AG04450 (cell line): ENCODE data around the gene PRRG2. TPM values are rescaled to one million over a fixed set of nuclear protein-coding genes. Genes with fewer than 3 reads are reported as not detected.
"Not testable (repeated sequence)": the region's sequence is repeated elsewhere in the genome, so short reads cannot be mapped to it uniquely, and the experiment has no call there.

Experiments used
- CTCF ChIA-PET: fragments of 300-600, 350-600 bp; formaldehyde crosslinking; extraction: SDS; loops from one replicate; lab custom pipeline; 2022; ENCODE audit warnings: antibody characterized with exemption, inconsistent platforms; lab: Charles Lee
- POLR2A ChIA-PET: fragments of 350-600 bp; formaldehyde crosslinking; extraction: SDS; loops from one replicate; lab custom pipeline; 2021; ENCODE audit warnings: antibody characterized with exemption, inconsistent platforms; lab: Yijun Ruan, JAX
- DNase-seq: peaks from one replicate; pipeline ENCODE4 v3.0.0-alpha.2; 2011; ENCODE audit warnings: low read depth, low spot score
- H3K27ac ChIP-seq: one replicate; pipeline ENCODE4 v1.5.1; 2012; ENCODE audit warnings: low read depth, low read length, control low read depth
- H3K27me3 ChIP-seq: one replicate; pipeline ENCODE4 v1.6.0; 2012; ENCODE audit warnings: low read length; ENCODE audit not compliant: control insufficient read depth, insufficient read depth
- H3K4me3 ChIP-seq: 2 replicates; pipeline ENCODE4 v1.5.1; 2011; ENCODE audit warnings: mild to moderate bottlenecking, low read depth, low read length, control low read depth
- H3K9me3 ChIP-seq: 2 replicates; pipeline ENCODE4 v1.5.1; 2012; ENCODE audit warnings: low read length; ENCODE audit not compliant: control insufficient read depth, insufficient read depth
- CTCF ChIP-seq: IDR thresholded peaks from 2 replicates; pipeline ENCODE4 v1.5.1; 2011; ENCODE audit warnings: low read depth, low read length, control low read depth, inconsistent platforms
- polyA plus RNA-seq: library from polyadenylated mRNA; depleted of rRNA; stranded (reverse); fragments of >200 nt; gene quantifications from 2 replicates; pipeline ENCODE4 v1.2.3, GENCODE V29; 2011

Gene PRRG2
- polyA plus RNA-seq, 1 experiment: 0.35 TPM

- Histone ChIP-seq H3K9me3 (peaks cover 3% of the 10 kb centered on the region; the same call in 1 of the 2 replicates), H3K27ac (peak overlapping the region; percentile 70), H3K4me3 (no peak overlapping the region), H3K27me3 (no peaks in the 10 kb centered on the region)
- TF ChIP-seq CTCF: no peak
- DNase-seq: no peak
- CTCF ChIA-PET: no interaction called here
- POLR2A ChIA-PET: interaction anchor here (0.5 kb wide), 1 partner anchor 86 kb away, joined by 6 read pairs; no protein-coding TSS in a partner anchor
These were observed 32.3 kb downstream of the PRRG2 start for GRCh38 chr19:49613374-49613773.

- H3K27ac ChIP-seq: peak overlapping the region; percentile 70
- CTCF ChIA-PET: no interaction called here
- peaks cover 3% of the 10 kb centered on the region; the same call in 1 of the 2 replicates for H3K9me3 ChIP-seq
- no peak overlapping the region for H3K4me3 ChIP-seq
- DNase-seq: peak; percentile 27
- POLR2A ChIA-PET: interaction anchor here (0.6 to 1.0 kb wide), 2 partner anchors 24 to 50 kb away, joined by 3 read pairs; no protein-coding TSS in a partner anchor
- TF ChIP-seq CTCF: no peak
- no peaks in the 10 kb centered on the region for H3K27me3 ChIP-seq
These were observed 33.1 kb downstream of the PRRG2 start for GRCh38 chr19:49614096-49614833.

DNA sequence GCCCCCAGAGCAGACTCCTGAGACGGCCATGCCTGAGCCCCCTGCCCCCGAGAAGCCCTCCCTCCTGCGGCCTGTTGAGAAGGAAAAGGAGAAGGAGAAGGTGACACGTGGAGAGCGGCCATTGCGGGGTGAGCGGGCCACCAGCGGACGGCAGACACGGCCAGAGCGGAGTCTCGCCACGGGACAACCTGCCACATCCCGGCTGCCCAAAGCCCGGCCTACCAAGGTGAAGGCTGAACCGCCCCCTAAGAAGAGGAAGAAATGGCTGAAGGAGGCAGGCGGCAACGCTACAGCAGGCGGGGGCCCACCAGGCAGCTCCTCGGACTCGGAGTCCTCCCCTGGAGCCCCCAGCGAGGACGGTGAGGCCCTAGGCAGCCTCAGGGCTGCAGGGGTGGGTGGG lies 34.7 kb downstream of the PRRG2 start:
- Histone ChIP-seq H3K4me3 (no peak overlapping the region), H3K27ac (no peak overlapping the region), H3K27me3 (no peaks in the 10 kb centered on the region), H3K9me3 (peaks cover 3% of the 10 kb centered on the region; the same call in 1 of the 2 replicates)
- TF ChIP-seq CTCF: no peak
- POLR2A ChIA-PET: interaction anchor here (0.5 kb wide), 1 partner anchor 270 kb away, joined by 8 read pairs; no protein-coding TSS in a partner anchor
- CTCF ChIA-PET: interaction anchor here (0.7 kb wide), 2 partner anchors 12 to 17 kb away, joined by 5 read pairs; no protein-coding TSS in a partner anchor
- DNase-seq: no peak

- CTCF ChIA-PET: no interaction called here
- no peak overlapping the region for H3K4me3 ChIP-seq
- DNase-seq: no peak
- peaks cover 3% of the 10 kb centered on the region; the same call in 1 of the 2 replicates for H3K9me3 ChIP-seq
- TF ChIP-seq CTCF: no peak
- no peak overlapping the region for H3K27ac ChIP-seq
- H3K27me3 ChIP-seq: no peaks in the 10 kb centered on the region
- POLR2A ChIA-PET: no interaction called here
These were observed 35.4 kb downstream of the PRRG2 start for GRCh38 chr19:49616532-49616931.

- H3K4me3 ChIP-seq: no peak overlapping the region
- TF ChIP-seq CTCF: no peak
- DNase-seq: no peak
- CTCF ChIA-PET: no interaction called here
- H3K27ac ChIP-seq: no peak overlapping the region
- no peaks in the 10 kb centered on the region for H3K27me3 ChIP-seq
- H3K9me3 ChIP-seq: peaks cover 3% of the 10 kb centered on the region; the same call in 1 of the 2 replicates
- POLR2A ChIA-PET: interaction anchor here (1.3 kb wide), 1 partner anchor 24 kb away, joined by 3 read pairs; no protein-coding TSS in a partner anchor
These were observed 35.8 kb downstream of the PRRG2 start for GRCh38 chr19:49616945-49617344.

DNA sequence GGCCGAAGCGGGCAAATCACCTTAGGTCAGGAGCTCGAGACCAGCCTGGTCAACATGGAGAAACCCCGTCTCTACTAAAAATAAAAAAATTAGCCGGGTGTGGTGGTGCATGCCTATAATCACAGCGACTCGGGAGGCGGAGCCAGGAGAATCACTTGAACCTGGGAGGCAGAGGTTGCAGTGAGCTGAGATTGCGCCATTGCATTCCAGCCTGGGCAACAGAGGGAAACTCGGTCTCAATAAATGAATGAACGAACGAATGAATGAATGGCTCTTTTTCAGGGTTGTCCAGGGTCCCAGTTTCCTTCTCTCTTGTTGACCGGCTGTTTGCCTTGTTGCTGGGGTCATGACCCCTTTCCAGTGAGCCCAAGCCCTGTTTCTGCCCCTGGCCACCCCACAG lies 36.7 kb downstream of the PRRG2 start:
- not testable (repeated sequence) for DNase-seq

More for the DNA sequence above, 36.7 kb downstream of the PRRG2 start:
- H3K9me3 ChIP-seq, CTCF ChIA-PET, H3K27ac ChIP-seq, H3K27me3 ChIP-seq, H3K4me3 ChIP-seq: not testable (repeated sequence)
- POLR2A ChIA-PET: interaction anchor here (1.3 kb wide), 1 partner anchor 25 kb away, joined by 3 read pairs; no protein-coding TSS in a partner anchor
